H1 (cell line): ENCODE results near the gene ADPRHL1. TPM values are rescaled to one million over a fixed set of nuclear protein-coding genes. Genes with fewer than 3 reads are reported as not detected.

ENCODE experiments used
- CTCF ChIA-PET: fragments of 300-600 bp; sonication (Branson Sonifier 250); formaldehyde crosslinking; loops from one replicate; lab custom pipeline; 2021; ENCODE audit not compliant: partially characterized antibody; lab: Charles Lee
- POLR2A ChIA-PET: fragments of 300-600 bp; sonication (Branson Sonifier 250); formaldehyde crosslinking; loops from one replicate; lab custom pipeline; 2021; ENCODE audit warnings: inconsistent platforms; ENCODE audit not compliant: partially characterized antibody; lab: Charles Lee
- DNase-seq, 2 experiments: peaks; one replicate each; pipeline versions ENCODE4 v3.0.0 to v3.0.0-alpha.2; 2010 to 2022; ENCODE audit warnings: low spot score in 2 of 2, low read depth in 1 of 2, mixed read lengths in 1 of 2
- FAIRE-seq: peaks from 2 replicates; lab custom pipeline; 2011; peaks lifted over from hg19 to GRCh38; lab: Jason Lieb, UNC
- H2AFZ ChIP-seq: 2 replicates; pipeline ENCODE4 v1.8.1; 2012; ENCODE audit warnings: low read length, inconsistent platforms
- H2AK5ac ChIP-seq: 2 replicates; pipeline ENCODE4 v1.6.1; 2013; ENCODE audit warnings: low read depth, low read length
- H2BK120ac ChIP-seq: replicated peaks from 2 replicates; pipeline ENCODE3; 2013; ENCODE audit warnings: low read depth, low read length, inconsistent platforms
- H2BK12ac ChIP-seq: 2 replicates; pipeline ENCODE4 v1.6.1; 2013; ENCODE audit warnings: low read depth, low read length
- H2BK15ac ChIP-seq: 2 replicates; pipeline ENCODE4 v1.6.1; 2013; ENCODE audit warnings: low read length
- H2BK20ac ChIP-seq: 2 replicates; pipeline ENCODE4 v1.6.1; 2013; ENCODE audit warnings: low read length
- H2BK5ac ChIP-seq: 2 replicates; pipeline ENCODE4 v1.6.1; 2013; ENCODE audit warnings: low read depth, low read length
- H3K14ac ChIP-seq: 2 replicates; pipeline ENCODE4 v1.6.1; 2013; ENCODE audit warnings: inconsistent platforms; ENCODE audit not compliant: insufficient read length
- H3K18ac ChIP-seq: 2 replicates; pipeline ENCODE4 v1.6.1; 2013; ENCODE audit warnings: low read length; ENCODE audit errors: extremely low read depth
- H3K23ac ChIP-seq: 2 replicates; pipeline ENCODE4 v1.6.1; 2013; ENCODE audit warnings: inconsistent platforms; ENCODE audit not compliant: insufficient read length
- H3K23me2 ChIP-seq: 2 replicates; pipeline ENCODE4 v1.6.1; 2013; ENCODE audit warnings: low read depth, low read length
- H3K27ac ChIP-seq: 2 replicates; pipeline ENCODE4 v1.6.1; 2011; ENCODE audit warnings: low read depth, low read length, inconsistent platforms
- H3K27me3 ChIP-seq, 4 experiments: replicated peaks in 1 of 4; 1 replicate in 1 of 4; 2 replicates in 3 of 4; pipeline versions ENCODE4 v1.6.1 to v1.8.1; 2011 to 2013; ENCODE audit warnings: low read length in 3 of 4, mild to moderate bottlenecking in 3 of 4, inconsistent platforms in 2 of 4, mixed read lengths in 2 of 4, moderate library complexity in 1 of 4; ENCODE audit not compliant: control insufficient read depth in 3 of 4, insufficient read depth in 3 of 4; ENCODE audit errors: extremely low read depth in 1 of 4
- H3K36me3 ChIP-seq, 4 experiments: 2 replicates each; pipeline versions ENCODE4 v1.6.1 to v1.8.1; 2011 to 2013; ENCODE audit warnings: mild to moderate bottlenecking in 4 of 4, low read length in 3 of 4, moderate library complexity in 2 of 4, control low read depth in 1 of 4, inconsistent platforms in 1 of 4; ENCODE audit not compliant: insufficient read depth in 4 of 4, control insufficient read depth in 2 of 4
- H3K4ac ChIP-seq: replicated peaks from 2 replicates; pipeline ENCODE3; 2013; ENCODE audit warnings: low read length, low read depth, mixed read lengths, inconsistent platforms; ENCODE audit not compliant: insufficient read length
- H3K4me1 ChIP-seq, 4 experiments: replicated peaks in 1 of 4; 1 replicate in 1 of 4; 2 replicates in 3 of 4; pipeline versions ENCODE4 v1.6.1 to v1.8.1; 2011 to 2013; ENCODE audit warnings: low read length in 3 of 4, inconsistent platforms in 2 of 4, mixed read lengths in 1 of 4; ENCODE audit not compliant: insufficient read depth in 4 of 4, control insufficient read depth in 3 of 4
- H3K4me2 ChIP-seq, 2 experiments: 2 replicates each; pipeline versions ENCODE4 v1.6.1 to v1.8.1; 2011 to 2013; ENCODE audit warnings: low read depth in 2 of 2, low read length in 2 of 2, control low read depth in 1 of 2, inconsistent platforms in 1 of 2, mild to moderate bottlenecking in 1 of 2; ENCODE audit not compliant: insufficient read depth in 1 of 2
- H3K4me3 ChIP-seq, 4 experiments: fragments of 200-600, 300-600 bp in 1 of 4; sonication (generic), shearing (Covaris generic), sonication (Bioruptor Twin) in 1 of 4; 2 replicates each; pipeline versions ENCODE4 v1.5.1 to v1.8.1; 2011 to 2016; ENCODE audit warnings: low read length in 4 of 4, low read depth in 3 of 4, control low read depth in 2 of 4, inconsistent platforms in 2 of 4, mild to moderate bottlenecking in 2 of 4, mixed read lengths in 1 of 4, moderate library complexity in 1 of 4; ENCODE audit not compliant: insufficient read depth in 2 of 4; ENCODE audit errors: extremely low read depth in 1 of 4
- H3K56ac ChIP-seq: replicated peaks from 2 replicates; pipeline ENCODE3; 2013; ENCODE audit warnings: low read depth, mild to moderate bottlenecking, mixed read lengths, low read length, inconsistent platforms; ENCODE audit not compliant: insufficient read length
- H3K79me1 ChIP-seq: 2 replicates; pipeline ENCODE4 v1.6.1; 2013; ENCODE audit warnings: low read depth, low read length, control low read depth
- H3K79me2 ChIP-seq, 2 experiments: 2 replicates each; pipeline versions ENCODE4 v1.6.1 to v1.8.1; 2012 to 2013; ENCODE audit warnings: low read length in 2 of 2, mild to moderate bottlenecking in 2 of 2, inconsistent platforms in 1 of 2; ENCODE audit not compliant: insufficient read depth in 2 of 2, control insufficient read depth in 1 of 2
- H3K9ac ChIP-seq, 4 experiments: replicated peaks in 1 of 4; 1 replicate in 1 of 4; 2 replicates in 3 of 4; pipeline versions ENCODE4 v1.6.1 to v1.8.1; 2011 to 2013; ENCODE audit warnings: low read depth in 3 of 4, low read length in 3 of 4, control low read depth in 2 of 4, mild to moderate bottlenecking in 2 of 4, moderate library complexity in 2 of 4, inconsistent platforms in 1 of 4; ENCODE audit errors: extremely low read depth in 1 of 4
- H3K9me3 ChIP-seq, 2 experiments: 2 replicates each; pipeline versions ENCODE4 v1.6.1 to v1.8.1; 2012 to 2013; ENCODE audit warnings: mild to moderate bottlenecking in 2 of 2, moderate library complexity in 2 of 2, control low read depth in 1 of 2, inconsistent platforms in 1 of 2, low read depth in 1 of 2, low read length in 1 of 2, mixed read lengths in 1 of 2; ENCODE audit not compliant: insufficient read depth in 2 of 2
- H4K20me1 ChIP-seq, 2 experiments: replicated peaks in 1 of 2; 2 replicates each; pipeline versions ENCODE3 to v1.8.1; 2011 to 2013; ENCODE audit warnings: inconsistent platforms in 2 of 2, low read length in 2 of 2, mild to moderate bottlenecking in 1 of 2; ENCODE audit not compliant: insufficient read depth in 2 of 2, control insufficient read depth in 1 of 2
- H4K5ac ChIP-seq: 2 replicates; pipeline ENCODE4 v1.6.1; 2013; ENCODE audit warnings: low read length, low read depth, mixed read lengths, inconsistent platforms; ENCODE audit not compliant: insufficient read length
- H4K8ac ChIP-seq: 2 replicates; pipeline ENCODE4 v1.8.0; 2013; ENCODE audit warnings: mild to moderate bottlenecking, moderate library complexity, low read length, inconsistent platforms; ENCODE audit not compliant: insufficient read depth; ENCODE audit errors: extremely low read depth
- H4K91ac ChIP-seq: replicated peaks from 2 replicates; pipeline ENCODE3; 2013; ENCODE audit warnings: low read length, mixed read lengths, inconsistent platforms; ENCODE audit not compliant: insufficient read length
- EGR1 ChIP-seq: IDR thresholded peaks from 2 replicates; pipeline ENCODE4 v1.6.1; 2011; ENCODE audit warnings: low read depth, low read length, borderline replicate concordance
- GTF2F1 ChIP-seq: IDR thresholded peaks from 2 replicates; pipeline ENCODE4 v1.6.1; 2012; ENCODE audit warnings: low read depth, low read length, improper control_type of control experiment, borderline replicate concordance
- SIRT6 ChIP-seq: IDR thresholded peaks from one replicate; pipeline ENCODE4 v1.7.1; 2012; ENCODE audit warnings: low read length, inconsistent platforms
- SUZ12 ChIP-seq: fragments of 200-600 bp; sonication (generic); IDR thresholded peaks from 2 replicates; pipeline ENCODE4 v1.6.1; 2012; ENCODE audit warnings: mild to moderate bottlenecking, inconsistent platforms, low read length, moderate library complexity, mixed read lengths
- WGBS, 2 experiments: shearing (Covaris generic) in 1 of 2; methylation state at CpG; one replicate each; pipeline versions ENCODE4 v1.1.6 to v1.1.7; 2013 to 2015; ENCODE audit warnings: low lambda C conversion rate in 2 of 2, mixed read lengths in 2 of 2, inconsistent platforms in 1 of 2, low coverage in 1 of 2, missing lambda C conversion rate in 1 of 2; ENCODE audit not compliant: insufficient replicate concordance in 2 of 2, insufficient coverage in 1 of 2, insufficient read length in 1 of 2; ENCODE audit errors: extremely low coverage in 1 of 2, missing lambda C conversion rate in 1 of 2; 5-methylcytosine and 5-hydroxymethylcytosine counted together
- polyA plus RNA-seq, 7 experiments: library from polyadenylated mRNA; depleted of rRNA in 3 of 7; stranded (reverse) in 5 of 7; unstranded in 2 of 7; fragments of >200 nt in 5 of 7; fragments of 200-250 nt in 2 of 7; gene quantifications; 1 replicate in 5 of 7; 2 replicates in 1 of 7; 4 replicates in 1 of 7; pipeline versions ENCODE4 v1.2.1 to v1.2.3, GENCODE V29; 2011 to 2013; ENCODE audit warnings: missing spikeins in 2 of 7, mixed read lengths in 2 of 7
- total RNA-seq: library from RNA; stranded (reverse); fragmentation: NEBNext Ultra II Directional; extraction: Animal tissue kit (Norgen Biotek cat#: 25700); gene quantifications from 2 replicates; pipeline ENCODE4 v1.2.1, GENCODE V29; 2021

Gene ADPRHL1
- total and polyA plus RNA-seq, 2 of the 8 experiments (the other 6 are each of a cell fraction or from before 2014, with no cell fraction given) = 0.74 to 1.7 TPM

DNA sequence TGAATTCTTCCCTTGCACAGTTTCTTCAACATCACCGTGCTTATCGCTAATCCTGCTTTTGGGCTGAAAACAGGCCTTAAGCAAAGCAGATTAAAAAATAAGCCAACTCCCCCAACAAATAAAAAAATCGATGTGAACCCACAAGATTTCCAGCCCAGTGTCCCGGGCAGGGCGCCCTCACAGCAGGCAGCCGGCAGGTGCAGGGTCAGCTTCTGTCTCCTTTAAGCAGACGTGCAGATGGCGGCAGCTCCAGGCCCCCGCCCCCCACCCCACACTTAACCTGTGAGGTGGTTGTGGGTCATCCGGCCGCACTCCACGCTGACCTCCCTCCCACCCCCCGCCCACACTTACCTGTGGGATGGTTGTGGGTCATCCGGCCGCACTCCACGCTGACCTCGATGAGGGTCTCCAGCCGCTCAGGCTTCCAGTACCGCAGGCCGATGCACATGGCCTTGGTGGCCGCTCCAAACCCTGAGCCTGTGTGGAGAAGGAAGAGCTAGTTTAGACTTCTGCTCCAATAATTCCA, 19.8 kb downstream of the ADPRHL1 start:
- Histone ChIP-seq H3K4me3 (no peak overlapping the region), H2BK12ac (no peak overlapping the region), H2BK20ac (no peak overlapping the region), H3K79me1 (no peaks in the 10 kb centered on the region), H2BK120ac (no peak overlapping the region), H3K23me2 (no peaks in the 10 kb centered on the region), H3K36me3 (no peaks in the 10 kb centered on the region), H2AK5ac (no peak overlapping the region), H3K4ac (no peak overlapping the region), H3K27me3 (no peaks in the 10 kb centered on the region), H3K4me2 (no peak overlapping the region), H3K56ac (no peak overlapping the region), H3K79me2 (no peaks in the 10 kb centered on the region), H2BK15ac (no peak overlapping the region), H3K18ac (no peak overlapping the region), H2BK5ac (no peak overlapping the region), H2AFZ (no peak overlapping the region), H4K20me1 (no peaks in the 10 kb centered on the region), H3K23ac (no peak overlapping the region), H4K91ac (no peak overlapping the region), H4K8ac (peak overlapping the region; percentile 25; the same call in 1 of the 2 replicates), H3K27ac (no peak overlapping the region), H3K14ac (no peak overlapping the region), H4K5ac (no peak overlapping the region), H3K4me1 (no peaks in the 10 kb centered on the region), H3K9ac (no peak overlapping the region), H3K9me3 (no peaks in the 10 kb centered on the region)
- no peak for DNase-seq
- TF ChIP-seq EGR1 (no peak), SIRT6 (no peak), GTF2F1 (no peak), SUZ12 (no peak)
- CTCF ChIA-PET = no interaction called here
- FAIRE-seq = no peak
- WGBS, 2 experiments = 94% methylated on average over 14 of the region's 21 CpGs; no CpG with 5 or more reads in 1 of the 2 experiments
- POLR2A ChIA-PET = interaction anchor here (0.6 kb wide), 1 partner anchor 224 kb away, joined by 3 read pairs; the partner anchor contains the start of genes CUL4A and PCID2
